NK-92 treated with Interleukin-12 subunit alpha and Interleukin-12 subunit beta, amount 100 ng/mL, for 24 hours (cell line): Measurements from ENCODE around the gene HABP4.

Experiments used
- DNase-seq: peaks from one replicate; lab custom pipeline; 2025; lab: John Stamatoyannopoulos, UW

Gene HABP4

GRCh38 chr9:96449845-96450612 is at the start of gene HABP4:
HABP4 (plus strand) TSS chr9:96450169; CDS start chr9:96450280, 111 bp downstream.
- DNase-seq = peak; percentile 88

GRCh38 chr9:96408409-96409280 is 41.3 kb upstream of the HABP4 start:
- DNase-seq = no peak

- DNase-seq = no peak
Measured at GRCh38 chr9:96411129-96411838, 38.7 kb upstream of the HABP4 start.

- DNase-seq = no peak
Measured at GRCh38 chr9:96412174-96412913, 37.6 kb upstream of the HABP4 start.

GRCh38 chr9:96413302-96414221 is 36.4 kb upstream of the HABP4 start:
- no peak for DNase-seq

- DNase-seq = peak; percentile 80
Measured at GRCh38 chr9:96417051-96417586, 32.9 kb upstream of the HABP4 start.

GRCh38 chr9:96417661-96418082 is 32.3 kb upstream of the HABP4 start:
- DNase-seq = no peak

GRCh38 chr9:96418083-96418919 is 31.7 kb upstream of the HABP4 start, which contains the start of gene ZNF367:
ZNF367 (minus strand) TSS chr9:96418370; CDS start chr9:96418032, 338 bp downstream.
- peak; percentile 94 for DNase-seq

- DNase-seq = peak; percentile 63
Measured at GRCh38 chr9:96418920-96419690, 30.9 kb upstream of the HABP4 start.

GRCh38 chr9:96419691-96419969 is 30.3 kb upstream of the HABP4 start:
- DNase-seq = no peak

GRCh38 chr9:96420468-96421219 is 29.3 kb upstream of the HABP4 start:
- DNase-seq = no peak

- DNase-seq = no peak
Measured at GRCh38 chr9:96423322-96423984, 26.5 kb upstream of the HABP4 start.

GRCh38 chr9:96423985-96424336 is 26.0 kb upstream of the HABP4 start:
- DNase-seq = no peak

GRCh38 chr9:96425500-96426169 is 24.3 kb upstream of the HABP4 start:
- no peak for DNase-seq

GRCh38 chr9:96429732-96430131 is 20.2 kb upstream of the HABP4 start:
- DNase-seq = no peak

GRCh38 chr9:96430377-96430776 is 19.6 kb upstream of the HABP4 start:
- DNase-seq = no peak

- no peak for DNase-seq
Measured at GRCh38 chr9:96435345-96435744, 14.6 kb upstream of the HABP4 start.
